B cell (primary cell): ENCODE data around the gene TANC1. TPM values are rescaled to one million over a fixed set of nuclear protein-coding genes. Genes with fewer than 3 reads are reported as not detected.

Source experiments
- ATAC-seq: fragments of 200-7000 bp; cut with Tn5 transposase; one replicate; pipeline ENCODE4 v1.10.0; 2021; ENCODE audit warnings: low read depth, mild to moderate bottlenecking, moderate number of reproducible peaks, moderate library complexity
- CTCF ChIA-PET: fragments of 350-600 bp; sonication (Branson Sonifier 250); formaldehyde crosslinking; loops from one replicate; lab custom pipeline; 2021; ENCODE audit warnings: antibody characterized with exemption, inconsistent platforms; lab: Charles Lee
- POLR2A ChIA-PET: fragments of 350-600 bp; sonication (Branson Sonifier 250); formaldehyde crosslinking; loops from one replicate; lab custom pipeline; 2021; ENCODE audit warnings: antibody characterized with exemption; lab: Charles Lee
- DNase-seq: peaks from one replicate; pipeline ENCODE4 v3.0.0; 2013
- H2AFZ ChIP-seq: 2 replicates; pipeline ENCODE4 v1.6.1; 2012; ENCODE audit warnings: mild to moderate bottlenecking, low read depth, low read length; ENCODE audit not compliant: insufficient read depth, poor library complexity, severe bottlenecking
- H3K27ac ChIP-seq, 2 donors: 1 replicate in 1 of 2; 2 replicates in 1 of 2; pipeline ENCODE4 v1.5.1; 2012 to 2013; ENCODE audit warnings: low read length in 2 of 2, mild to moderate bottlenecking in 2 of 2, moderate library complexity in 1 of 2
- H3K27me3 ChIP-seq, 4 experiments: fragments of 200-600 bp in 1 of 4; sonication (generic) in 1 of 4; replicated peaks in 1 of 4; 1 replicate in 2 of 4; 2 replicates in 2 of 4; pipeline versions ENCODE4 v1.6.1 to v1.7.0; 2013 to 2016; ENCODE audit warnings: low read length in 3 of 4, mild to moderate bottlenecking in 2 of 4, mixed read lengths in 1 of 4, moderate library complexity in 1 of 4; ENCODE audit not compliant: insufficient read depth in 4 of 4, control insufficient read depth in 3 of 4; ENCODE audit errors: control extremely low read depth in 1 of 4
- H3K36me3 ChIP-seq, 2 experiments: replicated peaks in 1 of 2; 1 replicate in 1 of 2; 2 replicates in 1 of 2; pipeline versions ENCODE4 v1.6.1 to v1.7.1; 2013; ENCODE audit warnings: low read length in 1 of 2; ENCODE audit not compliant: insufficient read depth in 2 of 2, control insufficient read depth in 1 of 2; ENCODE audit errors: control extremely low read depth in 1 of 2, extremely low read depth in 1 of 2
- H3K4me1 ChIP-seq, 2 donors: fragments of 200-600 bp in 1 of 2; sonication (generic) in 1 of 2; 1 replicate in 1 of 2; 2 replicates in 1 of 2; pipeline versions ENCODE4 v1.5.1 to v1.6.1; 2013 to 2017; ENCODE audit warnings: low read length in 2 of 2; ENCODE audit not compliant: control insufficient read depth in 2 of 2, insufficient read depth in 2 of 2
- H3K4me2 ChIP-seq: replicated peaks from 2 replicates; pipeline ENCODE3; 2012; ENCODE audit warnings: mild to moderate bottlenecking, low read depth, low read length; ENCODE audit not compliant: poor library complexity, severe bottlenecking
- H3K4me3 ChIP-seq, 5 experiments: fragments of 200-600 bp in 1 of 5; sonication (generic) in 1 of 5; 1 replicate in 3 of 5; 2 replicates in 2 of 5; pipeline versions ENCODE4 v1.5.1 to v1.7.0; 2011 to 2016; ENCODE audit warnings: low read length in 4 of 5, mild to moderate bottlenecking in 4 of 5, low read depth in 2 of 5, control low read depth in 1 of 5, moderate library complexity in 1 of 5; ENCODE audit not compliant: insufficient read depth in 1 of 5; ENCODE audit errors: control extremely low read depth in 1 of 5, extremely low read depth in 1 of 5
- H3K79me2 ChIP-seq: fragments of 200-600 bp; sonication (generic); one replicate; pipeline ENCODE4 v1.6.0; 2016; ENCODE audit warnings: low read length; ENCODE audit not compliant: control insufficient read depth, insufficient read depth
- H3K9ac ChIP-seq: fragments of 200-600 bp; sonication (generic); 2 replicates; pipeline ENCODE4 v1.6.1; 2017; ENCODE audit warnings: mild to moderate bottlenecking, low read length, moderate library complexity
- H3K9me3 ChIP-seq, 3 donors: one replicate each; pipeline versions ENCODE4 v1.6.1 to v1.7.1; 2013; ENCODE audit warnings: low read length in 2 of 3; ENCODE audit not compliant: control insufficient read depth in 2 of 3, insufficient read depth in 1 of 3; ENCODE audit errors: control extremely low read depth in 1 of 3
- H4K20me1 ChIP-seq: 2 replicates; pipeline ENCODE4 v1.6.0; 2012; ENCODE audit warnings: mild to moderate bottlenecking, low read length; ENCODE audit not compliant: insufficient read depth, control insufficient read depth, poor library complexity, severe bottlenecking
- H3K27ac Mint-ChIP-seq: one replicate; pipeline ENCODE4 v1.8.0; 2021; ENCODE audit warnings: mixed read lengths
- H3K27me3 Mint-ChIP-seq: one replicate; pipeline ENCODE4 v1.8.0; 2021; ENCODE audit warnings: mixed read lengths
- H3K4me1 Mint-ChIP-seq: one replicate; pipeline ENCODE4 v1.8.0; 2021; ENCODE audit warnings: mixed read lengths
- H3K4me3 Mint-ChIP-seq: one replicate; pipeline ENCODE4 v1.8.0; 2021; ENCODE audit warnings: mixed read lengths
- H3K9me3 Mint-ChIP-seq: one replicate; pipeline ENCODE4 v1.8.0; 2022; ENCODE audit warnings: mixed read lengths; ENCODE audit not compliant: insufficient read depth
- CTCF ChIP-seq: fragments of 200-600 bp; IDR thresholded peaks from one replicate; pipeline ENCODE4 v1.8.0; 2022; ENCODE audit warnings: antibody characterized with exemption, mild to moderate bottlenecking
- EZH2 ChIP-seq: IDR thresholded peaks from 2 replicates; pipeline ENCODE4 v1.6.1; 2012; ENCODE audit warnings: borderline replicate concordance, low read depth, mild to moderate bottlenecking, moderate library complexity, low read length; ENCODE audit not compliant: insufficient read depth, poor library complexity, severe bottlenecking
- WGBS: methylation state at CpG from one replicate; pipeline ENCODE4 v1.1.5; 2013; ENCODE audit warnings: missing lambda C conversion rate; ENCODE audit not compliant: insufficient coverage; 5-methylcytosine and 5-hydroxymethylcytosine counted together
- intact Hi-C: fragments of 100-400 bp; cut with micrococcal nuclease; formaldehyde crosslinking; loops from one replicate; pipeline ENCODE4 v1.10.0; 2022
- polyA plus RNA-seq: library from polyadenylated mRNA; depleted of rRNA; stranded (reverse); fragments of >200 nt; gene quantifications from 2 replicates; pipeline ENCODE4 v1.2.3, GENCODE V29; 2012
- total RNA-seq, 2 donors: library from RNA; stranded (reverse); fragments of 120-200 nt in 1 of 2; gene quantifications; 1 replicate in 1 of 2; 2 replicates in 1 of 2; pipeline versions ENCODE4 v1.2.3 to v1.2.4, GENCODE V29; 2013 to 2022

TANC1 gene
- total and polyA plus RNA-seq, 2 donors (not counting 1 experiment from before 2014, with no cell fraction given): 0.13 TPM; not detected in 1

- H2AFZ ChIP-seq: no peak overlapping the region
- Mint-ChIP-seq H3K27ac (no peak overlapping the region), H3K4me3 (no peak overlapping the region), H3K27me3 (peaks cover 5% of the 10 kb centered on the region), H3K4me1 (peaks cover 5% of the 10 kb centered on the region), H3K9me3 (no peaks in the 10 kb centered on the region)
- H3K27ac ChIP-seq: no peak overlapping the region
- no peaks in the 10 kb centered on the region for H3K79me2 ChIP-seq
- TF ChIP-seq EZH2: no peak
- no peak for TF ChIP-seq CTCF
- POLR2A ChIA-PET: no interaction called here
- H3K4me1 ChIP-seq: peaks cover 0 to 6% of the 10 kb centered on the region in 2 donors
- no peak for ATAC-seq
- H3K36me3 ChIP-seq: no peaks in the 10 kb centered on the region
- H3K4me3 ChIP-seq: no peak overlapping the region
- H3K9ac ChIP-seq: no peak overlapping the region
- no peaks in the 10 kb centered on the region for H3K27me3 ChIP-seq
- CTCF ChIA-PET: interaction anchor here (2.5 to 5.5 kb wide), 2 partner anchors 12 to 213 kb away, joined by 8 to 28 read pairs; no protein-coding TSS in a partner anchor
- peaks cover 0 to 5% (median 0%) of the 10 kb centered on the region in 3 donors for H3K9me3 ChIP-seq
- H4K20me1 ChIP-seq: no peaks in the 10 kb centered on the region
- H3K4me2 ChIP-seq: no peak overlapping the region
- intact Hi-C loops: loop anchor here (5.0 to 10.0 kb wide), 2 partner anchors 360 to 1093 kb away; no protein-coding TSS in a partner anchor
- DNase-seq: no peak
- 100% methylated on average over 4 of the region's 5 CpGs for WGBS
These were observed 146.4 kb downstream of the TANC1 start for GRCh38 chr2:159114835-159115234.

DNA sequence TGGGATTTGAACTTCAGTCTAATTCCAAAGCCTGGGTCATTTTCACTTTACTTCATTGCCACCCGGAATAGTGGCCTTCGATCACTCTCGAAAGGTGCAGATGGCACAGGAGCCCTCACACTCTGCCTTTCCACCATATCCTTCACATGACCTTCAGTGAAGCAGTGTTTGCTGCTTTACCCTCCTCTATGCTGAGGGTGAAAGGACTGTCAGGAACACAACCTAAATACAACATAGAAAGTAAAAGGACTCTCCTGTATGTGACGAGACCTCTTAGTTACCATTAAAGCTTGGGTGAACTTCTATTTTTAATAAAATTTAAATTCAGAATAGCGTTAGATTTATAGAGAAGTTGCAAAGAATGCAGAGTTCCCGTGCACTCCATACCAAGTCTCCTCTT is 148.5 kb downstream of the TANC1 start:
- intact Hi-C loops: loop anchor here (5.0 to 10.0 kb wide), 2 partner anchors 362 to 1095 kb away; no protein-coding TSS in a partner anchor

More for the DNA sequence above, 148.5 kb downstream of the TANC1 start:
- peaks cover 5% of the 10 kb centered on the region for H3K4me1 Mint-ChIP-seq
- ChIA-PET POLR2A (no interaction called here), CTCF (interaction anchor here (0.7 to 5.5 kb wide), 4 partner anchors 10 to 222 kb away, joined by 3 to 28 read pairs (median 6); no protein-coding TSS in a partner anchor)
- no peak overlapping the region for H3K27ac Mint-ChIP-seq
- H3K27me3 Mint-ChIP-seq: peaks cover 5% of the 10 kb centered on the region
- H3K4me2 ChIP-seq: no peak overlapping the region
- no peaks in the 10 kb centered on the region for H3K36me3 ChIP-seq
- H3K9ac ChIP-seq: no peak overlapping the region
- no peak overlapping the region for H3K4me3 ChIP-seq
- H2AFZ ChIP-seq: no peak overlapping the region
- ATAC-seq: no peak
- peaks cover 0 to 5% (median 0%) of the 10 kb centered on the region in 3 donors for H3K9me3 ChIP-seq
- H4K20me1 ChIP-seq: no peaks in the 10 kb centered on the region
- no peaks in the 10 kb centered on the region for H3K79me2 ChIP-seq
- no peak for DNase-seq
- peaks cover 0 to 6% of the 10 kb centered on the region in 2 donors for H3K4me1 ChIP-seq
- no peaks in the 10 kb centered on the region for H3K9me3 Mint-ChIP-seq
- no peak overlapping the region for H3K4me3 Mint-ChIP-seq
- WGBS: no CpG with 5 or more reads among the region's 6 CpGs
- TF ChIP-seq EZH2 (no peak), CTCF (no peak)
- H3K27ac ChIP-seq: no peak overlapping the region
- H3K27me3 ChIP-seq: peaks cover 0 to 2% (median 0%) of the 10 kb centered on the region in 4 experiments
